Dendritic cell treated with granulocyte-macrophage colony-stimulating factor and Interleukin-4, amounts not matched to agents 40 ng/mL and 50 ng/mL, for 4 days (primary cell): ENCODE measurements around the gene ZNRF1.

Source experiments
- H3K27ac Mint-ChIP-seq: one replicate; pipeline ENCODE4 v1.8.0; 2022; ENCODE audit warnings: mild to moderate bottlenecking, mixed read lengths
- H3K27me3 Mint-ChIP-seq: one replicate; pipeline ENCODE4 v1.8.0; 2022; ENCODE audit warnings: mild to moderate bottlenecking, mixed read lengths
- H3K36me3 Mint-ChIP-seq: one replicate; pipeline ENCODE4 v1.8.0; 2022; ENCODE audit warnings: low read depth, mixed read lengths
- H3K4me1 Mint-ChIP-seq: one replicate; pipeline ENCODE4 v1.8.0; 2022; ENCODE audit warnings: low read depth, mixed read lengths
- H3K4me3 Mint-ChIP-seq: one replicate; pipeline ENCODE4 v1.8.0; 2022; ENCODE audit warnings: mild to moderate bottlenecking, moderate library complexity, mixed read lengths
- H3K9me3 Mint-ChIP-seq: one replicate; pipeline ENCODE4 v1.8.0; 2022; ENCODE audit warnings: mixed read lengths
- intact Hi-C: fragments of 100-400 bp; cut with micrococcal nuclease; formaldehyde crosslinking; loops from one replicate; pipeline ENCODE4 v1.15.0; 2022

ZNRF1 gene

GRCh38 chr16:75045424-75045823, 46.6 kb downstream of the ZNRF1 start:
- Mint-ChIP-seq H3K9me3 (no peaks in the 10 kb centered on the region), H3K27me3 (no peaks in the 10 kb centered on the region), H3K4me3 (no peak overlapping the region), H3K27ac (no peak overlapping the region), H3K4me1 (peaks cover 21% of the 10 kb centered on the region), H3K36me3 (no peaks in the 10 kb centered on the region)
- intact Hi-C loops: no loop called here

DNA sequence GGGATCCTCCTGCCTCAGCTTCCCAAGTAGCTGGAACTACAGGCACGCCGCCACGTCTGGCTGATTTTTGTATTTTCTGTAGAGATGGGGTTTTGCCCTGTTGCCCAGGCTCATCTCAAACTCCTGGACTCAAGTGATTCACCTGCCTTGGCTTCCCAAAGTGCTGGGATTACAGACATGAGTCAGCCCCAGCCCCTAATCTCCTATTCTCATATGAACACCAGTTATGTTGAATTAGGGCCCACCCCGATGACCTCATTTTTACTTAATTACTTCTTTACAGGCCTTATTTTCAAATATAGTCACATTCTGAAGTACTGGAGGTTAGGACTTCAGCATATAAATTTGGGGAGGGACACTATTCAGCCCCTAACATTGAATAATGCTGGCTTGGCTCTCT, 49.2 kb downstream of the ZNRF1 start:
- intact Hi-C loops: no loop called here

GRCh38 chr16:75048530-75048929, 49.7 kb downstream of the ZNRF1 start:
- no peaks in the 10 kb centered on the region for H3K36me3 Mint-ChIP-seq
- no peak overlapping the region for H3K27ac Mint-ChIP-seq

More for the DNA sequence above, 49.2 kb downstream of the ZNRF1 start:
- no peaks in the 10 kb centered on the region for H3K27me3 Mint-ChIP-seq
- no peak overlapping the region for H3K27ac Mint-ChIP-seq
- no peak overlapping the region for H3K4me3 Mint-ChIP-seq
- peaks cover 10% of the 10 kb centered on the region for H3K4me1 Mint-ChIP-seq
- H3K9me3 Mint-ChIP-seq: no peaks in the 10 kb centered on the region
- no peaks in the 10 kb centered on the region for H3K36me3 Mint-ChIP-seq

GRCh38 chr16:75052481-75053202, 53.8 kb downstream of the ZNRF1 start:
- Mint-ChIP-seq H3K4me3 (no peak overlapping the region), H3K27me3 (no peaks in the 10 kb centered on the region), H3K36me3 (no peaks in the 10 kb centered on the region), H3K27ac (no peak overlapping the region), H3K9me3 (no peaks in the 10 kb centered on the region), H3K4me1 (peaks cover 12% of the 10 kb centered on the region)
- intact Hi-C loops: no loop called here

More at GRCh38 chr16:75048530-75048929, 49.7 kb downstream of the ZNRF1 start:
- intact Hi-C loops: no loop called here
- Mint-ChIP-seq H3K4me1 (peaks cover 5% of the 10 kb centered on the region), H3K27me3 (no peaks in the 10 kb centered on the region), H3K4me3 (no peak overlapping the region), H3K9me3 (no peaks in the 10 kb centered on the region)

DNA sequence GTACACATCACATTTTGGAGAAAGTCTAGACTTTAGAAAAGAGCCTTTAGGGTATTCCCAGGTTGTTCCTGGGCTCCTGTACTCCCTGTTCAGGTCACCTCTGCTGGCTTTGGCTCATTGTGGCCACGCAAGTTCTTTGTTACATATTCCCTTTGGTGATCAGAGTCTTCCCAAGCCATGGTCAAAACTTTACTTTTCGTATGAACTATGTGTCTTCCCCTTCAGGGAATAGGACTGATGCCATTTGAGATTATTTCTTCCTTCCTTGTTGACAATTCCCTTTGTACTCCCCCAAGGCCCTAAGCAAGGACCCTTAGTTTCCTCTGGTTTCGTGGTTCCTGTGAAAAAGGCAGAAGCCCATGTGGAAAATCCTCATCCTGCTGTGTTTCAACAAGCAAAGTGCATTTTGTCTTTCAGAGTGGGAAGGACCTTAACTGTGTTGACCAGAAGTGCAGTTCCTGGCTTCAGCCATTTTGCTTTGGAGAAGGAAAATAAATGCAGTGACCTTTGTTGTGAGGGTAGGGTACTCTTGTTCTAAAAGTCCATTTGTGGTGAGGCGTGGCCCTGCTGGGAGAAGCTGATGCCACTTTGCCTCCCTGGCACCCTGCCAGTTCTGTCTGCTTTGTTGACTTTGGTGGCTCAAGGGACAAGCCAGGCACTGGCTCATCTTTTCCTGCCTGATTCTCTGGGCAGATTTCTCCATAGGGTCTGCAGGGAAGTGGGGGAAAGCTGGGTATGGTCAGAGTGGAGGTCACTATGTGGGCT, 55.1 kb downstream of the ZNRF1 start:
- Mint-ChIP-seq H3K4me3 (no peak overlapping the region), H3K4me1 (peaks cover 12% of the 10 kb centered on the region), H3K36me3 (no peaks in the 10 kb centered on the region), H3K27ac (no peak overlapping the region), H3K27me3 (no peaks in the 10 kb centered on the region), H3K9me3 (no peaks in the 10 kb centered on the region)
- intact Hi-C loops: no loop called here

GRCh38 chr16:75054556-75054947, 55.7 kb downstream of the ZNRF1 start:
- Mint-ChIP-seq H3K4me3 (no peak overlapping the region), H3K4me1 (peaks cover 12% of the 10 kb centered on the region), H3K27me3 (no peaks in the 10 kb centered on the region), H3K9me3 (no peaks in the 10 kb centered on the region), H3K36me3 (no peaks in the 10 kb centered on the region), H3K27ac (no peak overlapping the region)
- intact Hi-C loops: no loop called here

- intact Hi-C loops: no loop called here
- Mint-ChIP-seq H3K4me3 (no peak overlapping the region), H3K27ac (no peak overlapping the region), H3K27me3 (no peaks in the 10 kb centered on the region), H3K4me1 (peaks cover 45% of the 10 kb centered on the region), H3K9me3 (no peaks in the 10 kb centered on the region), H3K36me3 (no peaks in the 10 kb centered on the region)
Observed at GRCh38 chr16:75058806-75059205, 60.0 kb downstream of the ZNRF1 start.

GRCh38 chr16:75059411-75059810, 60.6 kb downstream of the ZNRF1 start:
- intact Hi-C loops: no loop called here
- H3K4me3 Mint-ChIP-seq: no peak overlapping the region
- no peaks in the 10 kb centered on the region for H3K36me3 Mint-ChIP-seq
- H3K27ac Mint-ChIP-seq: no peak overlapping the region
- H3K4me1 Mint-ChIP-seq: peaks cover 45% of the 10 kb centered on the region
- no peaks in the 10 kb centered on the region for H3K27me3 Mint-ChIP-seq
- no peaks in the 10 kb centered on the region for H3K9me3 Mint-ChIP-seq

- H3K9me3 Mint-ChIP-seq: no peaks in the 10 kb centered on the region
- intact Hi-C loops: no loop called here
Observed at GRCh38 chr16:75060723-75061122, 61.9 kb downstream of the ZNRF1 start.

GRCh38 chr16:75061669-75062068, 62.8 kb downstream of the ZNRF1 start:
- intact Hi-C loops: no loop called here
- Mint-ChIP-seq H3K36me3 (no peaks in the 10 kb centered on the region), H3K27ac (no peak overlapping the region), H3K4me1 (peaks cover 57% of the 10 kb centered on the region), H3K4me3 (no peak overlapping the region), H3K9me3 (no peaks in the 10 kb centered on the region), H3K27me3 (peaks cover 6% of the 10 kb centered on the region)

More at GRCh38 chr16:75060723-75061122, 61.9 kb downstream of the ZNRF1 start:
- Mint-ChIP-seq H3K4me1 (peaks cover 54% of the 10 kb centered on the region), H3K36me3 (no peaks in the 10 kb centered on the region), H3K27ac (no peak overlapping the region), H3K27me3 (peaks cover 4% of the 10 kb centered on the region), H3K4me3 (no peak overlapping the region)

DNA sequence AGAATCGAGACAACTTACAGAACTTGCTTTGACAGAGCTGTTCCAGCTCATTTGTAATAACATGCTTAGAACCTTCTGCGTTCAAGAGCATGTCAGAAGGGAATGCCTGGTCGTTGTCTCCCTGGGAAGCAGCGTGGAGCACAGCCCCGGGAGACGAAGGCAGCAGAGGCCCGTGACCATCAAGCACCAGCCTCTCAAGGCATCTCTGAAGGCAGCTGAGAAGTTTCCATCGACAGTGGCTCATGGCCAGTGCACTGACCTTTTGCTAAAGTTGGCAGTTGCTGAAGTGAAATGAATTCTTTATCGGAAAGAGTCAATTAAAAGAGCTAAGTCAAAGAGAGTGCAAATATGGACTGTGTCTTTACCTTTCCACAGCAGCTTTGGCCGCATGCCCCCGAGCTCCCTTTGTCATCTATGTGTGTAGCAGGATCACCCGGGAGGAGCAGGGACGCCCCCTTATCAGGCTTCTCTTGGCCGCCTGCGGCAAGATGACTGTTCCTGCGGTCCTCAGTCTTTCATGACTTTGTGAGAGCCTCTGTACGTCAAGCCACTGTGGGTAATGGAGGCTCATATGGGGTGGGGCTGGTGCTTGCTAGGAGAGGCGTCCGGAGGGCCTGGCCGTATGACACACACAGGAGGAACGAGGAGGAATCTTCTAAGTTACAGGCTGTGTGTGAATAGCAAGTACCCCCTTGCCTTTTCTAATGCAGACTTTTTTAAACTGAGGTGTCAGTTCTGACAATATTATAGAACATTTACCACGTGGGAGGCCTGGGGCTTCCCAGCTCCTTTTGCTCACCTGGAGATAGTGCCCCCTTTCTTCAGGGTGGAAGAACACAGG, 63.5 kb downstream of the ZNRF1 start:
- Mint-ChIP-seq H3K36me3 (no peaks in the 10 kb centered on the region), H3K4me1 (peaks cover 57% of the 10 kb centered on the region), H3K9me3 (no peaks in the 10 kb centered on the region), H3K27me3 (peaks cover 6% of the 10 kb centered on the region), H3K27ac (no peak overlapping the region), H3K4me3 (no peak overlapping the region)
- intact Hi-C loops: no loop called here

GRCh38 chr16:75062976-75063346, 64.1 kb downstream of the ZNRF1 start:
- no peak overlapping the region for H3K4me3 Mint-ChIP-seq
- H3K27me3 Mint-ChIP-seq: peaks cover 6% of the 10 kb centered on the region
- H3K4me1 Mint-ChIP-seq: peaks cover 57% of the 10 kb centered on the region
- no peaks in the 10 kb centered on the region for H3K36me3 Mint-ChIP-seq
- intact Hi-C loops: no loop called here
- no peak overlapping the region for H3K27ac Mint-ChIP-seq
- no peaks in the 10 kb centered on the region for H3K9me3 Mint-ChIP-seq

DNA sequence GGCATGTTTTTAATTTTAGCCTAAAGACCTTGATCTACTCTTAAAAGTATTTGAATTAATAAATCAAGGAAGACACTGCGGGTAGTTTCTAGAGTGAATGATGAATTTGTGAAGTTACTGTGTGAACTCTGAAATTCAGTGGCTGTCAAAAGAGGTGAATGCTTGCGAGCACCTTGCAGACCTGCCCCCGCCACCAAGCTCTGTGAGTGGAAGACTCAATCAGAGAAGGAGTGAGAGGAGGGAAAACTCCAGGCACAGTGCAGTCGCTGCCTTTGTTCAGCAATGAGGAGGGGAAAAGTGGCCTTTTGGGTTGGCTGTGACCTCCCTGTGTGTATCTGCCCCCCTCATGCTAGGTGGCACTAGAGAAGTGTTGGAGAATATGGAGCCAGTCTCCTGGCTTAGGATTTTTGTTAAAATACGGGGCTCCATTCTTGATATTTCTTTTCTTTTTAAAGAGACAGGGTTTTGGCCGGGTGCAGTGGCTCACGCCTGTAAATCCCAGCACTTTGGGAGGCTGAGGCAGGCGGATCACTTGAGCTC, 64.8 kb downstream of the ZNRF1 start:
- Mint-ChIP-seq H3K27me3 (peaks cover 6% of the 10 kb centered on the region), H3K27ac (no peak overlapping the region), H3K9me3 (no peaks in the 10 kb centered on the region), H3K4me1 (peaks cover 60% of the 10 kb centered on the region), H3K36me3 (no peaks in the 10 kb centered on the region), H3K4me3 (no peak overlapping the region)
- intact Hi-C loops: no loop called here
